MM.1S (cell line): ENCODE measurements around the gene MINK1.

Experiments
- DNase-seq: peaks from one replicate; pipeline ENCODE4 v3.0.0-alpha.2; 2015
- H2AFZ ChIP-seq: fragments of 300-600 bp; sonication (generic); 2 replicates; pipeline ENCODE4 v1.6.0; 2016; ENCODE audit warnings: antibody characterized with exemption, low read length
- H3F3A ChIP-seq: fragments of 300-600 bp; sonication (generic); 2 replicates; pipeline ENCODE4 v1.6.1; 2016; ENCODE audit warnings: mild to moderate bottlenecking, antibody characterized with exemption, low read length, moderate library complexity, mixed read lengths; ENCODE audit not compliant: insufficient read depth
- H3K27ac ChIP-seq: fragments of 300-600 bp; sonication (generic); 2 replicates; pipeline ENCODE4 v1.5.1; 2016; ENCODE audit warnings: mild to moderate bottlenecking, low read length
- H3K27me3 ChIP-seq: fragments of 300-600 bp; sonication (generic); replicated peaks from 2 replicates; pipeline ENCODE4 v1.6.0; 2016; ENCODE audit warnings: low read length; ENCODE audit not compliant: insufficient read depth
- H3K36me3 ChIP-seq: fragments of 300-600 bp; sonication (generic); replicated peaks from 2 replicates; pipeline ENCODE4 v1.6.1; 2016; ENCODE audit warnings: mild to moderate bottlenecking, low read length, mixed read lengths; ENCODE audit not compliant: insufficient read depth
- H3K4me1 ChIP-seq: fragments of 300-600 bp; sonication (generic); 2 replicates; pipeline ENCODE4 v1.6.1; 2016; ENCODE audit warnings: low read length, mixed read lengths
- H3K4me2 ChIP-seq: fragments of 300-600 bp; sonication (generic); 2 replicates; pipeline ENCODE4 v1.6.0; 2016; ENCODE audit warnings: low read depth, low read length
- H3K4me3 ChIP-seq: fragments of 300-600 bp; sonication (generic); 2 replicates; pipeline ENCODE4 v1.5.1; 2016; ENCODE audit warnings: low read length, mixed read lengths
- H3K79me2 ChIP-seq: fragments of 300-600 bp; sonication (generic); 2 replicates; pipeline ENCODE4 v1.6.1; 2016; ENCODE audit warnings: mixed run types, low read length, mixed read lengths
- H3K9ac ChIP-seq: fragments of 300-600 bp; sonication (generic); 2 replicates; pipeline ENCODE4 v1.6.1; 2016; ENCODE audit warnings: low read length, mixed read lengths
- H3K9me2 ChIP-seq: fragments of 300-600 bp; sonication (generic); replicated peaks from 2 replicates; pipeline ENCODE4 v1.6.1; 2016; ENCODE audit warnings: mild to moderate bottlenecking, low read length, mixed read lengths; ENCODE audit not compliant: insufficient read depth
- H3K9me3 ChIP-seq: fragments of 300-600 bp; sonication (generic); replicated peaks from 2 replicates; pipeline ENCODE4 v1.6.1; 2016; ENCODE audit warnings: mild to moderate bottlenecking, low read length, mixed read lengths; ENCODE audit not compliant: insufficient read depth
- H4K20me1 ChIP-seq: fragments of 300-600 bp; sonication (generic); 2 replicates; pipeline ENCODE4 v1.6.1; 2016; ENCODE audit warnings: mild to moderate bottlenecking, low read length, moderate library complexity, mixed read lengths; ENCODE audit not compliant: insufficient read depth
- EZH2 ChIP-seq: fragments of 300-600 bp; sonication (generic); optimal IDR thresholded peaks from 2 replicates; pipeline ENCODE3; 2017; ENCODE audit warnings: low read depth, mild to moderate bottlenecking, antibody characterized with exemption, low read length, mixed read lengths
- EZH2phosphoT487 ChIP-seq: fragments of 300-600 bp; sonication (generic); IDR thresholded peaks from 2 replicates; pipeline ENCODE4 v1.6.1; 2018; ENCODE audit warnings: antibody characterized with exemption, low read length
- TF ChIP-seq, protein P1 (sequence below): fragments of 300-600 bp; sonication (generic); IDR thresholded peaks from 2 replicates; pipeline ENCODE4 v1.5.1; 2016; ENCODE audit warnings: antibody characterized with exemption, low read length, mixed read lengths

The MINK1 gene

DNA sequence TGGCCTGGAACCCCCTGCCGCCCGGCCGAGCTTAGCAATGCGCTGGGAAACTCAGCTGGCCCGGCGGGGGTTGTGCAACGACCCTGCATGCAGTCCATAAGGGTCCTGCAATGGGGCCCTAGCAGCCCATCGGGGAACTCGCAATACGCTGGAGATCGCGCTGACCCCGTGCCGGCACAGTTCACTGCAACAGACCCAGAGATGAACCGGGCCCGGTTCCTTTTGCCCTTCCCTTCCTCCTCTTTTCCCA is 106.3 kb downstream of the MINK1 start:
- Histone ChIP-seq H3K27ac (peak overlapping the region; percentile 91), H3K36me3 (no peaks in the 10 kb centered on the region), H3K79me2 (peaks cover 67% of the 10 kb centered on the region), H3K9me2 (no peaks in the 10 kb centered on the region), H3K4me1 (peaks cover 27% of the 10 kb centered on the region), H4K20me1 (peaks cover 3% of the 10 kb centered on the region), H3F3A (peaks cover 42% of the 10 kb centered on the region), H2AFZ (peak overlapping the region; percentile 77), H3K27me3 (no peaks in the 10 kb centered on the region), H3K9me3 (no peaks in the 10 kb centered on the region), H3K9ac (peak overlapping the region; percentile 95), H3K4me3 (peak overlapping the region; percentile 78), H3K4me2 (peak overlapping the region; percentile 96)
- no peak for TF ChIP-seq EZH2phosphoT487
- TF ChIP-seq, protein P1, sequence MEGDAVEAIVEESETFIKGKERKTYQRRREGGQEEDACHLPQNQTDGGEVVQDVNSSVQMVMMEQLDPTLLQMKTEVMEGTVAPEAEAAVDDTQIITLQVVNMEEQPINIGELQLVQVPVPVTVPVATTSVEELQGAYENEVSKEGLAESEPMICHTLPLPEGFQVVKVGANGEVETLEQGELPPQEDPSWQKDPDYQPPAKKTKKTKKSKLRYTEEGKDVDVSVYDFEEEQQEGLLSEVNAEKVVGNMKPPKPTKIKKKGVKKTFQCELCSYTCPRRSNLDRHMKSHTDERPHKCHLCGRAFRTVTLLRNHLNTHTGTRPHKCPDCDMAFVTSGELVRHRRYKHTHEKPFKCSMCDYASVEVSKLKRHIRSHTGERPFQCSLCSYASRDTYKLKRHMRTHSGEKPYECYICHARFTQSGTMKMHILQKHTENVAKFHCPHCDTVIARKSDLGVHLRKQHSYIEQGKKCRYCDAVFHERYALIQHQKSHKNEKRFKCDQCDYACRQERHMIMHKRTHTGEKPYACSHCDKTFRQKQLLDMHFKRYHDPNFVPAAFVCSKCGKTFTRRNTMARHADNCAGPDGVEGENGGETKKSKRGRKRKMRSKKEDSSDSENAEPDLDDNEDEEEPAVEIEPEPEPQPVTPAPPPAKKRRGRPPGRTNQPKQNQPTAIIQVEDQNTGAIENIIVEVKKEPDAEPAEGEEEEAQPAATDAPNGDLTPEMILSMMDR = no peak
- no peak for TF ChIP-seq EZH2
- DNase-seq = no peak

DNA sequence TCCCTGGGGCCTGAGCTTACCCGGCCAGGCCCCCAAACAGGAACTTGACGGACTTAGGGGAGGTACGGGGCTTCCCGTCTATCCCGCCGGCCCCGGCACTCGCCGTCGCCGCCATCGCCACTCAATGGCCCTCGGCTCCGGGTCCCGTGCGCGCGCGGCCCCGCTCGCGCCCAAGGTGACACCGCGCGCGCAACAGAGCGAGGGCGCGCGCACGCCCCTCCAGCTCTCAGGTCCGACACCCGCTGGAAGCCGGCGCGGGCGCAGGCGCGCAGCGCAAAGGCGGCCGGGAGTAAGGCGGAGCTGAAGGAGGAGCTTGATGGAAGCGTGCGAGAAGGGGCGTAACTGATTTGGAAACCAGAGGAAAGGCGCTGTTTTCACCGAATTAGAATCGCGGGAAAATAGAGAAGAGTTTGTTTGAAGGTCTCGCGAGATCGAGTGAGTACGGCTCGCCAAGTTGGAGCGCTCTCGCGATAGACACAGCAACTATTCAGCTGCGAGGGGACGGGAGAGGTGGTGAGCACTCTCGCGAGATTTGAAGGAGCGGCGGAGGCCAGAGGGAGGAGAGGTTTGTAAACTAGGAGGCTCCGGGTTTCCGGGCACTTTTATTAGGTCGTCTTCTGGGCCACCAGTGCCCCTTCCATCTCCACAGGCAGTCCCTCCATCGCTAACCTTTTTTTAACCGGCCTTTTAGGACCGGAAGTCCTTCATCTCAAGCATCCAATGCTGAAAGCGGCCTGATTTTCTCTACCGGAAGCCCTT is 106.8 kb downstream of the MINK1 start, which contains the start of the genes RNF167 and SLC25A11:
Gene RNF167, plus strand, starts transcription at position 473 of the 759 bp plus-strand sequence. CDS start 642 bp downstream, outside the sequence.
Gene SLC25A11, minus strand, starts transcription at position 251 of the 759 bp plus-strand sequence. Its CDS starts 136 bp downstream, at position 115.
- H3K4me2 ChIP-seq = peak within 1 kb of the TSS; percentile 96

DNA sequence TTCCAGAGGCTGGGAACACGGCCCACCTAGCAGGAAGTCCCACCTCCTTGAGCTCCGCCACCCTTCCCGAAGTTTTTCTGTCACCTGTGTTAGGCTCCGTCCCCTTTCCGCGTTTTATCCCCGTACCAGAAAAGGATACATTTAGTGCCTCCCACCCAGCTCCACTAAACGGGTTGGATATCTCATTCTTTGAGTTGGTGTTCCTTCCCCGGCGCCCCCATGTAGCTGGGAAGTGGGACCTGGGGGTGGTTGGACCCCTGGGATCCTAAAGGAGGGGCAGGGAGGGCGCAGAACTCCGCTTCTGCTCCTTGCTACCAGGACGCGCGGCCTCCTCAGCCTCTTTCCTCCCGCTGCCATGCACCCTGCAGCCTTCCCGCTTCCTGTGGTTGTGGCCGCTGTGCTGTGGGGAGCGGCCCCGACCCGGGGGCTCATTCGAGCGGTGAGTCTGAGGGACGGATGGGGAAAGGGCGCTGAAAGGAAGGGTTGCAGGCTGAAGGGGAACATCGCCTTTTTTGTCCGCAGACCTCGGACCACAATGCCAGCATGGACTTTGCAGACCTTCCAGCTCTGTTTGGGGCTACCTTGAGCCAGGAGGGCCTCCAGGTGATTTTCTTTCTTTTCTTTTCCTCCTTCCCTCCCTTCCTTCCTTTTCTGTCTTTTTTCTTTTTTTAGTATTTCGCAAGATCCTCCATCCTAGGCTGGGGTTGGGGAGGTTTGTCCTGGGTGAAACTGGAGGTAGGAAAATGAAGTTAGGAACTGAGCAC is 107.6 kb downstream of the MINK1 start:
- Histone ChIP-seq H3K9me2 (no peaks in the 10 kb centered on the region), H3K4me3 (peak overlapping the region; percentile 78), H3K27ac (peak overlapping the region; percentile 91), H3K79me2 (peaks cover 80% of the 10 kb centered on the region), H3K27me3 (no peaks in the 10 kb centered on the region), H3K36me3 (no peaks in the 10 kb centered on the region), H2AFZ (peak overlapping the region; percentile 63), H3K4me1 (peaks cover 37% of the 10 kb centered on the region), H3K4me2 (peak overlapping the region; percentile 96), H4K20me1 (peaks cover 15% of the 10 kb centered on the region), H3K9ac (peak overlapping the region; percentile 95), H3F3A (peaks cover 51% of the 10 kb centered on the region), H3K9me3 (no peaks in the 10 kb centered on the region)
- TF ChIP-seq, protein P1 = no peak
- TF ChIP-seq EZH2 (no peak), EZH2phosphoT487 (no peak)
- no peak for DNase-seq

More for the DNA sequence above, 106.8 kb downstream of the MINK1 start, which contains the start of the genes RNF167 and SLC25A11:
- no peaks in the 10 kb centered on the region for H3K9me3 ChIP-seq
- H3K4me1 ChIP-seq = peaks cover 29% of the 10 kb centered on the region
- peaks cover 8% of the 10 kb centered on the region for H4K20me1 ChIP-seq
- H3K27me3 ChIP-seq = no peaks in the 10 kb centered on the region
- peaks cover 44% of the 10 kb centered on the region for H3F3A ChIP-seq
- H3K9ac ChIP-seq = peak within 1 kb of the TSS; percentile 95
- H3K9me2 ChIP-seq = no peaks in the 10 kb centered on the region
- TF ChIP-seq EZH2phosphoT487 = no peak
- TF ChIP-seq EZH2 = no peak
- TF ChIP-seq, protein P1 = no peak
- peak within 1 kb of the TSS; percentile 77 for H2AFZ ChIP-seq
- H3K4me3 ChIP-seq = peak within 1 kb of the TSS; percentile 78
- peaks cover 72% of the 10 kb centered on the region for H3K79me2 ChIP-seq
- peak; percentile 100 for DNase-seq
- no peaks in the 10 kb centered on the region for H3K36me3 ChIP-seq
- H3K27ac ChIP-seq = peak within 1 kb of the TSS; percentile 91
